Amygdala (tissue), 56 donors: ENCODE results near the gene ZC3H13.

ENCODE experiments used
- DNase-seq, 56 donors: peaks; one replicate each; lab custom pipeline; 2025; lab: John Stamatoyannopoulos, UW

ZC3H13 gene

GRCh38 chr13:46062185-46062584 lies 9.6 kb upstream of the ZC3H13 start:
- no peak for DNase-seq

DNA sequence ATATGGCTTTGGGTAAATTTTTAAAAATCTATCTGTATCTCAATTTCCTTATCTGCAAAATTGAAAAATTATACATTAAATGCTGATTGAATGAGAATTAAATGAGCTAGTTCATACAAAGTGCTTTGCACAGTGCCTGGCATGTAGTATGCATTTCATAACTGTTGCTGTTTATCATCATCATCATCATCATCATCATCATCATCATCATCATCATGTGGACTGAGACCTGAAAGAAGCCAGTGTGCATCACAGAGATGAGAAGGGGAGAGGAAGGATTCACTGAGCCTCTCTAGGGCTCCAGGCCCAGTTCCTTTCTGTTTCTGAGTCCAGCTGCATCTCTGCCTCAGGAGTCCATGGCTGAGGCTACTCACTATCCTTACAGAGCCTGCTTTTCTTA lies 6.9 kb upstream of the ZC3H13 start:
- DNase-seq, result peak in 3 of 56 donors; percentile 1 to 10 (median 2)

GRCh38 chr13:46058268-46058667 lies 5.7 kb upstream of the ZC3H13 start:
- DNase-seq, result no peak

DNA sequence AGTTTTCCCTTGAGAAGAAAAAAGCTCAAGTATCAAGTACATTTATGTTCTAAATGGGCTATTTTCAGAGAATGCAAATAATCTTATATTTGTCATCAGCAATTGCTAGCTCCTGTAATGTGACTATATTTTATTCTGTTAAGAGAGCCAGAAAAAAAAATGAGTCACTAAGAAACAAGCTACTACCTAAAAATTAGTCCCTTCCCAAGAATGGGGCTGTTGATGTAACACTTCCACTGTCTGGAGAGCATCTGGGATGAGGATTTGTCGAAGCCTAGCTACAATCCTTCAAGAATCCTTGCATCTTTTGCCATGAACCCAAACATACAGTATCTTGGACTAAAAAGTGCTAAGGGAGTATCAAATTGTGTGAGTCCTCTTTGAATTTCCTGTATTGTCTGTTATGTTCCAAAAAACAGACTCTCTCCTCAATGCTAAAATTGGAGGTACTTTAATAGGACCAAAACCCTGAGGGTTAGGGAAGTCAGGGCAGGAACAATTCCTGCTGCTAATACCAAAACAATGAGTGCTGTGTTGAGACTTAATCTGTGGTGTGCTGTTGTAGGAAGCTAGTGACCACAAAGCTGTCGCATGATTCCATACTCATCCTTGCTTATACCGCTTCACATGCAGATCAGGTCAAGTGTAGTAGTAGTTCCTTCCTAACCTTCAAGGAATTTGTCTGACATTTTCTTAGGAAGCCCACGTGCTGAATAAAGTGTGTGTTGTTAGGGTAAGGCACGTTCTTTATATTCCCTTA lies 4.9 kb upstream of the ZC3H13 start:
- DNase-seq, result peak in 11 of 56 donors; percentile 2 to 55 (median 24)

- no peak for DNase-seq
These were observed 841 bp upstream of the ZC3H13 start for GRCh38 chr13:46053162-46054012.

DNA sequence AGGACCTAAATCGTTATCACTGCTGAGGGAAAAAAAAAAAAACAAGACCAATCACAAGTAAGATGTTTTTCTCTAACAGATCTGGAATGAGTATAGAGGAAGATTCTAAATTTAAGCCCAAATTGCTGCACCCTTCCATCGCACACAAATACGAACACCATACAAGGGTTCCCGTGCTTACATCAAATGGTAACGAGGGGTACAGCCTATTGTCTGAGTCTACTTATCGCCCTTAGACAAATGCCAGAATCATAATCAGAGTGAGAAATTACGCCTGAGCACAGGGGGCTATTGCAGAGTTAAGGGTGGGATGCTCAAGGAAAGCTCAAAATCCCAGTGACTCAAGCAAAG lies 603 bp downstream of the ZC3H13 start:
- DNase-seq, result peak in 1 of 56 donors; percentile 14

GRCh38 chr13:46050771-46051170 lies 1.8 kb downstream of the ZC3H13 start:
- DNase-seq, result no peak

GRCh38 chr13:46045424-46045823 lies 7.1 kb downstream of the ZC3H13 start:
- no peak for DNase-seq

- DNase-seq, result no peak
These were observed 8.9 kb downstream of the ZC3H13 start for GRCh38 chr13:46043647-46044046.

GRCh38 chr13:46041419-46041839 lies 11.1 kb downstream of the ZC3H13 start:
- no peak for DNase-seq

DNA sequence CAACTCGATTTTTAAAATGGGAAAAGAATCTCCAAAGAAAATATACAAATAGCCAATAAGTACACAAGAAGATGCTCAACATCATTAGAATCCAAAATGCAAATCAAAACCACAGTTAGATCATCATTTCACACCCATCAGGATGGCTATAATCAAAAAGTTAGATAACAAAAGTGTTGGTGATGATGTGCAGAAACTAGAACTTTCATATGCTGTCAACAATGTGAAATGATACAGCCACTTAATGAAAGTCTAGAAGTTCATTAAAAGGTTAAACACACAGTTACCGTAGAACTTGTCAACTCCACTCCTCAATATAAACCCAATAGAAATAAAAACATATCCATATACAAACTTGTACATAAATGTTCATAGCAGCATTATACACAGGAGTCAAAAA lies 11.8 kb downstream of the ZC3H13 start:
- no peak for DNase-seq

GRCh38 chr13:46039411-46040182 lies 12.9 kb downstream of the ZC3H13 start:
- no peak for DNase-seq

DNA sequence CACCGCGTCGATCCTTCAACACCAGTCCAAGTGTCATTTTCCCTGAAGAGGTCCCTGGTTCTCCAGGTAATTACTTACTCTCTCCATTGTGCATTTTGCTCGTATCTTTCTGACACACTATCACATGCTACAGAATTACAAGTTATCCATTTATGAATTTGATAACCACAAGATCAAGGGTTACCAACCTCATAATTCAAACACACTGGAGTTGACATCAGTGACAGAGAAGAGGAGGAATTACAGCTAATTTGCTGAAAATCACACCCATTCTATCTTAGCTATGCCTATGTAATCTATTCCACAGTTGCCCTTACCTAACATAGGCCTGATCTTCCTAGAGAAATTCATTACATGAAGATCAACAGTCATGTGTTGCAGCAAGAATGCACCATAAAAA lies 14.2 kb downstream of the ZC3H13 start:
- DNase-seq, result no peak

GRCh38 chr13:46035066-46035465 lies 17.5 kb downstream of the ZC3H13 start:
- DNase-seq, result no peak

GRCh38 chr13:46032341-46032740 lies 20.2 kb downstream of the ZC3H13 start:
- DNase-seq, result no peak

DNA sequence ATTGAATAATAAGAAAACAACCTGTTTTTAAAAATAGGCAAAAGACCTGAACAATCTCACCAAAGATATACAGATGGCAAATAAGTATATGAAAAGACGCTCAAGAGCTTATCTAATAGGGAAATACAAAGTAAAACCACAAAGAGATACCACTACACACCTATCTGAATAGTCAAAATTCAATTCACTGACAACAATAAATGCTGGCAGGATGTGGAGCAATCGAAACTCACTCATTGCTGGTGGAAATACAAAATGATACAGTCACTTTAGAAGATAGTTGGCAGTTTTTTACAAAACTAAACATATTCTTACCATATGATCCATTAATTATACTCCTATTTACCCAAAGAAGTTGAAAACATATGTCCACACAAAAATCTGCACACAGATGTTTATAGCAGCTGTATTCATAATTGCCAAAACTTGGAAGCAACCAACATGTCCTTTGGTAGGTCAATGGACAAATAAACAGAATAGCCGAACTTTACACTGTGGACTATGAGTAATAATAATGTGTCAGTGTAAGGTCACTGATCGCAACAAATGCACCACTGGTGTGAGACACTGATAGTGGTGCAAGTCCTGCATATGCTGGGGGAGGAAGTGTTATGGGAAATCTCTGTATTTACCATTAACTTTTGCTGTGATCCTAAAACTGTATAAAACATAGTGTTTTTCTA lies 20.8 kb downstream of the ZC3H13 start:
- no peak for DNase-seq

- no peak for DNase-seq
These were observed 27.4 kb downstream of the ZC3H13 start for GRCh38 chr13:46025157-46025556.

- DNase-seq, result no peak
These were observed 30.1 kb downstream of the ZC3H13 start for GRCh38 chr13:46022481-46022880.

DNA sequence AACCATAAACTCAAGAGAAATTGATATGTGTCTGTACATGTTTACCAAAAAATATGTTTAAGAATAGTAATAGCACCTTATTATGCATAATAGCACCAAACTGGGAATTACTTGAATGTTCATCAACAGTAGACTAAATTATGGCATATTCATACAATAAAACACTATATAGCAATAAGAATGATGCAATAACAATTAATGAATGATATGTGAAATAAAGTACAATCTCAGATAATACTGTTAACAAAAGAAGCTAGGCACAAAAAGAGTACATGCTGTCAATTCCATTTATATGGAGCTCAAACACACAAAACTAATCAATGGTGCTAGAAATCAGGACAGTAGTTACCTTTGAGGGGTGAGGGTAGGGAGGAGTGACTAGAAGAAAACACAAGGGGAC lies 36.3 kb downstream of the ZC3H13 start:
- no peak for DNase-seq

DNA sequence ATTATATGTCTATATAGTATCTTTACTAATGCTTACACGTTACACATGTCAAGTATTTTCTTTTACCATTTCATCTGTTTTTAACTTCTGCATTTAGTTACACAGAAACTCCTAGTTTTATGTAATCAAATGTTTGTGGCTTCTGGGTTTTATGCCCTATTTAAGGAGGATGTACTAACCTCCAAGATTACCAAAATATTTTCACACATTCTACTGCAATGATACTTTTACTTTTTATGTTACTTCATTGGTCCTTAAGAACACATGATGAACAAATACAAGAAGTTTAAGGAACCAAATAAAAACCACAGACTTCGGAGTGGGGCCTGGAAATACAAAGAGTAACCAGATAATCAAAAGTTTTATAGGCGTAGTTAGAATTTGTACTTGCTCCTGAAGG lies 37.2 kb downstream of the ZC3H13 start:
- no peak for DNase-seq

DNA sequence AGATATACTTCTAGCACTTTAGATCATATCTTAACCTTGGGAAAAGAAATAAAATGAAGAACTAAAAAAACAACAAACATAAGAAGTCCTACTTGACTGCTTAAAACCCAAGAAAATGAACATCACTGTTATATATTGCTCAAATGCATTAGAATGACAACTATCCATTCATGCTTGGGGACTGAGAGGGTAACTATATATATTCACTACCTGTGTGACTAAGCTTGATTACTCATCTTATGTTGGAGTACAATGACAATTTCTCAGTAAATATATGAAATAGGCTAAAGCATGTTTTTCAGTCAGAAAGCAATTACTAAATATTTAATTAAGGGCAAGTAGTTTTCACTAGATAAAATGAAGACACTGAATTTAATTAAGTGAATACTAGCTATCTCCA lies 40.1 kb downstream of the ZC3H13 start:
- DNase-seq, result no peak
